Activated T-helper 1 cell treated with anti-CD3 and anti-CD28 coated beads, Interleukin-12 subunit alpha, Interleukin-12 subunit beta, Interleukin-2, Interleukin-4 antibody, amounts not matched to agents 30 ng/mL and 10 ng/mL and 1 ng/mL, durations not matched to agents 14 hours and 24 hours and 36 hours (primary cell): ENCODE data around the gene BCL11A. TPM values are rescaled to one million over a fixed set of nuclear protein-coding genes. Genes with fewer than 3 reads are reported as not detected.

Experiments used
- DNase-seq: peaks from one replicate; pipeline ENCODE4 v3.0.0; 2021; ENCODE audit warnings: low spot score
- H3K27ac Mint-ChIP-seq: one replicate; pipeline ENCODE4 v1.8.0; 2021; ENCODE audit warnings: mild to moderate bottlenecking, mixed read lengths
- H3K27me3 Mint-ChIP-seq: one replicate; pipeline ENCODE4 v1.8.0; 2022; ENCODE audit warnings: mild to moderate bottlenecking, moderate library complexity, mixed read lengths; ENCODE audit not compliant: insufficient read depth
- H3K36me3 Mint-ChIP-seq: one replicate; pipeline ENCODE4 v1.8.0; 2021; ENCODE audit warnings: low read depth, mixed read lengths
- H3K4me1 Mint-ChIP-seq: one replicate; pipeline ENCODE4 v1.8.0; 2021; ENCODE audit warnings: low read depth, mixed read lengths
- H3K4me3 Mint-ChIP-seq: one replicate; pipeline ENCODE4 v1.8.0; 2021; ENCODE audit warnings: mild to moderate bottlenecking, moderate library complexity, mixed read lengths
- H3K9me3 Mint-ChIP-seq: one replicate; pipeline ENCODE4 v1.8.0; 2021; ENCODE audit warnings: mixed read lengths
- intact Hi-C: fragments of 100-400 bp; cut with micrococcal nuclease; formaldehyde crosslinking; loops from one replicate; pipeline ENCODE4 v1.15.1; 2024
- total RNA-seq: library from RNA; stranded (reverse); gene quantifications from 2 replicates; pipeline ENCODE4 v1.2.3, GENCODE V29; 2022

The BCL11A gene
- total RNA-seq, 1 donor from 2014 or later, result not detected

GRCh38 chr2:60573251-60573650 is 19.8 kb upstream of the BCL11A start:
- DNase-seq, result no peak
- Mint-ChIP-seq H3K36me3 (no peaks in the 10 kb centered on the region), H3K27me3 (peaks cover 30% of the 10 kb centered on the region), H3K27ac (no peak overlapping the region), H3K9me3 (no peaks in the 10 kb centered on the region), H3K4me1 (peaks cover 6% of the 10 kb centered on the region), H3K4me3 (no peak overlapping the region)
- intact Hi-C loops, result no loop called here

GRCh38 chr2:60570251-60570650 is 16.8 kb upstream of the BCL11A start:
- H3K27me3 Mint-ChIP-seq, result peaks cover 42% of the 10 kb centered on the region
- intact Hi-C loops, result loop anchor here (2.0 kb wide), 1 partner anchor 13 kb away; no protein-coding TSS in a partner anchor

DNA sequence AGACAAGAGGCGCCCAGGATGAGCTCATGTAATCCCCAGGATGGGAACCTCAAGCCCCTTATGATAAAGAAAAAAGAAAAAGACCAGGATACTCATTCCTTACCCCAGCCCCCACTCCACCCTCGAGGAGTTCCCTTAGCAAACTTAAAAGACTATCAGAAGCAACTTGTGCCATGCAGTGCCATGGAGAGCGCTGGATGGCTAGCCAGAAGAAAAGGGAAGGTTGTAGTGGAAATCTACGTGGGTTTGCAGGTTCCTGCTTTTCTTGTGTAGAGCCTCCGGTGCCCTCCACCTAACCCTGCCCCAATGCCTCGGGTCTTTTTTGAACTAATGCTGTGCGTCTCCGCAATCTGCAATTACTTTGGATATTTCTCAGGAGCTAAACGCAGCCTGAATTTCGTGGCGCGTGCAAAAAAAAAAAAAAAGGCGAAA is 16.2 kb upstream of the BCL11A start:
- peaks cover 45% of the 10 kb centered on the region for H3K27me3 Mint-ChIP-seq
- DNase-seq, result no peak
- peaks cover 6% of the 10 kb centered on the region for H3K4me1 Mint-ChIP-seq
- H3K27ac Mint-ChIP-seq, result no peak overlapping the region
- no peak overlapping the region for H3K4me3 Mint-ChIP-seq
- intact Hi-C loops, result loop anchor here (2.0 kb wide), 1 partner anchor 13 kb away; no protein-coding TSS in a partner anchor
- no peaks in the 10 kb centered on the region for H3K36me3 Mint-ChIP-seq
- no peaks in the 10 kb centered on the region for H3K9me3 Mint-ChIP-seq

More at GRCh38 chr2:60570251-60570650, 16.8 kb upstream of the BCL11A start:
- DNase-seq, result no peak
- Mint-ChIP-seq H3K36me3 (no peaks in the 10 kb centered on the region), H3K4me1 (peaks cover 6% of the 10 kb centered on the region), H3K4me3 (no peak overlapping the region), H3K27ac (no peak overlapping the region), H3K9me3 (no peaks in the 10 kb centered on the region)

DNA sequence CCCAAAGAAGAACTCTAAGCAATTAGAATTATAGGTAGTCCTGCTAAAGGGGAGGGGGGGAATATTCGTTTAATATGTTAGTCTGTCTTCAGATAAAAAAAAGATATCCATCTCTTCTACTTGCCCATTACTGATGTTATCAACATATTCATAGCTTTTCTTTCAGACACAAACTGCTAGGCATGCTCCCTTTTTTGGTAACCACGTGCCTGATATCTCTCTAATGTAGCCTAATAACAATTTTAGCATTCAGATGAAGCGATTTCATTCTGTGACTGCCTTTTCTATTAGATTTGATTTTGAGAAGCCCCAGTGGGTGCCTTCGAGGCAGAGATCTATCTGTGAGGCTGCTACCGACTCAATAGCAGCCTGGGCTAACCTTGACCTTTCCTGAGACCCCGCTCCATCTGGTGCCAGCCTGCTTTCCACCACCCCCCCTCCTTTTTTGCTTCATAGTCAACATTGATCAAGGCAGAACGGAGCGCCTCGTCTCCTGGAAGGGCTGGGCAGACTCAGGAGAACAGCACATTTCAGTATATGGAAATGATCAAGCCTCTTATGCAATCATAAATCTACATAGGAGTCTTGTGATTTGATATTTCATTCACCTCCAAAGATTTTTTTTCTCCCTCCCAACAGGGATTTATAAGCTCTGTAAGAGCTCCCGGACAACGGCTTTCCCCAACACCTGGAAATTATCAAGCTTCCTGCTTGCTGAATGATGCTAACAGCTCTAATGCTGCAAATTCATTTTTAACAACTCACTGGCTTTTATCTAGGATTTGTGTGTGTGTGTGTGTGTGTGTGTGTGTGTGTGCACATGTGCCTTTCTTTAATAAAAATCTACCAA is 14.7 kb upstream of the BCL11A start:
- Mint-ChIP-seq H3K4me3 (no peak overlapping the region), H3K4me1 (peaks cover 6% of the 10 kb centered on the region), H3K36me3 (no peaks in the 10 kb centered on the region), H3K27me3 (peaks cover 47% of the 10 kb centered on the region), H3K9me3 (no peaks in the 10 kb centered on the region), H3K27ac (no peak overlapping the region)
- DNase-seq, result no peak
- intact Hi-C loops, result no loop called here

GRCh38 chr2:60567096-60567495 is 13.6 kb upstream of the BCL11A start:
- intact Hi-C loops, result no loop called here
- Mint-ChIP-seq H3K4me1 (peaks cover 6% of the 10 kb centered on the region), H3K4me3 (no peak overlapping the region), H3K27me3 (peaks cover 47% of the 10 kb centered on the region), H3K27ac (no peak overlapping the region), H3K9me3 (no peaks in the 10 kb centered on the region), H3K36me3 (no peaks in the 10 kb centered on the region)
- DNase-seq, result no peak

GRCh38 chr2:60565472-60565871 is 12.0 kb upstream of the BCL11A start:
- no peaks in the 10 kb centered on the region for H3K9me3 Mint-ChIP-seq
- DNase-seq, result no peak
- H3K4me3 Mint-ChIP-seq, result no peak overlapping the region
- intact Hi-C loops, result no loop called here
- H3K36me3 Mint-ChIP-seq, result no peaks in the 10 kb centered on the region
- H3K4me1 Mint-ChIP-seq, result peaks cover 6% of the 10 kb centered on the region
- no peak overlapping the region for H3K27ac Mint-ChIP-seq
- peaks cover 43% of the 10 kb centered on the region for H3K27me3 Mint-ChIP-seq

GRCh38 chr2:60560734-60561644 is 7.5 kb upstream of the BCL11A start:
- no peak for DNase-seq
- H3K27me3 Mint-ChIP-seq, result peaks cover 63% of the 10 kb centered on the region
- H3K9me3 Mint-ChIP-seq, result no peaks in the 10 kb centered on the region
- H3K4me1 Mint-ChIP-seq, result peaks cover 6% of the 10 kb centered on the region
- no peaks in the 10 kb centered on the region for H3K36me3 Mint-ChIP-seq
- no peak overlapping the region for H3K4me3 Mint-ChIP-seq
- intact Hi-C loops, result loop anchor here (1.0 kb wide), 2 partner anchors 21 to 113 kb away; no protein-coding TSS in a partner anchor
- no peak overlapping the region for H3K27ac Mint-ChIP-seq

DNA sequence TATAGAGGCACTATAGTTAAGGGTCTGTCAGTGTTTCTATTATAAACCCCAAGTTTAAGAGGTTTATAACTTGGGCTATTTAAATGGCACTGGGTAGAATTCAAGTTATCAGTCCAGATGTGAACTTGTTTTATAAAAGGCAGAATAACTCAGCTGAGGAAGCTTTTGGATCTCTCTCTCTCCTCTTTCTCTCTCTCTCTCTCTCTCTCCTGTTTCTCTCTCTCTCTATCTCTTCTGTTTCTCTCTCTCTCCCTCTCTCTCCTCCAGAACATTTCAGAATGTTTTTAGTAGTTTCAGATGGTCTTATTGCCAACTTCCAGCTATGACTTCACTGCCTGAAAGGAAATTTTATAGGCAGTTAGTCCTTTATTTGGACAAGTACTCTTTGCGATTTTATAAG is 6.4 kb upstream of the BCL11A start:
- intact Hi-C loops, result loop anchor here (1.0 to 5.0 kb wide), 3 partner anchors 22 to 197 kb away; partner anchors contain the start of gene PAPOLG
- no peak for DNase-seq
- peaks cover 16% of the 10 kb centered on the region for H3K4me1 Mint-ChIP-seq
- no peak overlapping the region for H3K27ac Mint-ChIP-seq
- peaks cover 67% of the 10 kb centered on the region for H3K27me3 Mint-ChIP-seq
- H3K36me3 Mint-ChIP-seq, result no peaks in the 10 kb centered on the region
- no peaks in the 10 kb centered on the region for H3K9me3 Mint-ChIP-seq
- H3K4me3 Mint-ChIP-seq, result no peak overlapping the region

DNA sequence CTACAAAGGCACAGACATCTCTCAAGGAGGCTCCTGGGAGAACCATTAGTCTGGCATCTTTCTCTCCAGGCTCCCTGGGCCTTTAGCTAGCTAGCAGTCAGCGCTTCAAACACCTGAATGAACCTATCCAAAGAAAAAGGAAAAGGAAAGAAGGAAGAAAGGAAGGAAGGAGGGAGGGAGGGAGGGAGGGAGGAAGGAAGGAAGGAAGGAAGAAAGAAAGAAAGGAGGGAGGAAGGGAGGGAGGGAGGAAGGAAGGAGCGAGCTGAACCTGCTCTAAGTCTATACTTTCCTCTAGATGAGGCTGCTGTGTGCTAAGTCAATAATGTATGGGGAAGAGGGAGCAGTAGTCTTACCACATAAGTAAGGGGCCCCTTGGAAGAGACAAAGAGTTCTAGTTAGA is 5.1 kb upstream of the BCL11A start:
- intact Hi-C loops, result loop anchor here (5.0 kb wide), 1 partner anchor 199 kb away; the partner anchor contains the start of gene PAPOLG
- Mint-ChIP-seq H3K9me3 (no peaks in the 10 kb centered on the region), H3K27me3 (peaks cover 65% of the 10 kb centered on the region), H3K36me3 (no peaks in the 10 kb centered on the region), H3K4me1 (peaks cover 16% of the 10 kb centered on the region), H3K27ac (no peak overlapping the region), H3K4me3 (no peak overlapping the region)
- no peak for DNase-seq

DNA sequence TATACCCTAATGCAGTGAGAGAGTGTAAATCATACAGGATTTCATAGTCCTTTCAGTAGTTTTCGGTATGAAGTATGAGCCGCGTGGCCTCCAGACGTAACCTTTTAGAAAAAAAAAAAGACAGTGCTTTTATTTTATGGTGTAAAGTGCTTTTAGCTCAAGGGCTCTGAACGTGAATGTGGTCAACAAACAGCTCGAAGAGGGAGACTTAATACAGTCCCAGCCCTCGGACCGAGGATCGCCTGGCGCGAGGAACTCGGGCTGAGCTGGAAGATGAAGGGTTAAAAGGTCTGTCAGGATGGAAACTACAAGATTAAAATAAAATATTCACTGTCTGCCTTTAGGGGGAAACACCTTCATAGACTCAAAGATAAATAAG is 4.0 kb upstream of the BCL11A start:
- H3K27ac Mint-ChIP-seq, result peak overlapping the region; percentile 81
- H3K4me1 Mint-ChIP-seq, result peaks cover 16% of the 10 kb centered on the region
- no peak overlapping the region for H3K4me3 Mint-ChIP-seq
- no peaks in the 10 kb centered on the region for H3K36me3 Mint-ChIP-seq
- intact Hi-C loops, result loop anchor here (1.0 to 5.0 kb wide), 3 partner anchors 9 to 200 kb away; partner anchors contain the start of gene PAPOLG
- no peaks in the 10 kb centered on the region for H3K9me3 Mint-ChIP-seq
- DNase-seq, result no peak
- peaks cover 66% of the 10 kb centered on the region for H3K27me3 Mint-ChIP-seq

DNA sequence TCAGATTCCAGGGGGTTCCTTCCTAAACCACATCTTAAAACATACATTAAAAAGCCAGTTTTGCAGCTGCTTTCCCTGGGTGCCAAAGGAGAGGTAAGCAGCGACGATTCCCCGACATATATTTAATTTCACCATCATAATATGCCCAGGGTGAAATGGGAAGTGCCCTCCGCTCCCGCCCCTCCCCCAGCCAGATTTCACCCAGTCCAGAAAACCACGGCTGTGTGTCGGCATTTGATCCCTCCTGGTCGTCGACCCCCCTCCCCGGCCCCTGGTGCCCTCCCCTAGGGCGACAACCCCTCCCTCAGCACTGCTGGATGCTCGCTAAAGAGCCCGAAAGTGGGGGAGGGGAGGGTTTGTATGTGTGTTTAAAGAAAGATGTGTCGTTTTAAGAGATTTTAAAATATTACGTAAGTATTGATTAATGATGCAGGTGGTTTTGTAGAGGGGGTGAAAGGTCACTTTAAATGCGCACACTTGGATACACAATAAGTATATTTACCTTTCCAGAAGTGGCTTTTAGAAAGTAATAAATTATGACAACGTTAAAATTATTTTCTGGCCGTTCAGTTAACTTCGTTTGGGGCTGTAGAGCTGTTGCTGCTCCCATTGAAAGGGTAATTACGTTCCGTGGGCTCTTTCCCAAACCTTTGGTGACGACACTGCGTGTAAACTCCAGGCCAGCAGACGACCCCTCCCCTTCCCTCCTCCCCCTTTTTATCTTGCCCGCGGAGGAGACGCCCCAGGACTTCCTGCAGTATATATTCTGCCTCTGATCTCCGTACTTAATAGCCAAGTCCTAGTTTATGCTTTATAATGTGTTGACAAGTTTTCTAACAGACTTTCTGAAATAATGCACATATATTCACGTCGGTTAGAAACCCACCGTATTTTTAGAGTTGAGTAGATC is 3.4 kb upstream of the BCL11A start:
- no peak for DNase-seq
- H3K4me3 Mint-ChIP-seq, result no peak overlapping the region

DNA sequence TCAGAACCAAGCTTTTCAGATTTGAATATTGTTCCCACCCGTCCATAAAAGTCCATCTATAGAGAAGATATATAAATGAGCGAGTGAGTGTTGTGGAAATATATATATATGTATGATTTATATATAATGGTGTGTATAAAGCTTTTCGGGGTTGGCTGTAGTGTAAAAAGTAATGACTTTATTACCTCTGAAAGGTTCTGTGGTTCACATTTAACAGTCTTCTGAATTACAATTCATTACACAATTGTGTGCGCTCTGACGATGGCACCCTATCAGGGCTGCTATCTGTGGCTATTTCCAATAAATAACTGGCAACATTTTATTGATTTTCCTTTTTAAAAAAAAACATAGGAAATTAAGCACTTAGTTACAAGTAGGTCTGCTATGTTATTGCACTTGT is 2.7 kb upstream of the BCL11A start:
- no peak for DNase-seq
- Mint-ChIP-seq H3K4me3 (no peak overlapping the region), H3K27ac (no peak overlapping the region), H3K36me3 (no peaks in the 10 kb centered on the region), H3K4me1 (peaks cover 16% of the 10 kb centered on the region), H3K27me3 (peaks cover 67% of the 10 kb centered on the region), H3K9me3 (no peaks in the 10 kb centered on the region)
- intact Hi-C loops, result loop anchor here (2.0 to 5.0 kb wide), 2 partner anchors 15 to 201 kb away; partner anchors contain the start of gene PAPOLG

More for the DNA sequence above, 3.4 kb upstream of the BCL11A start:
- Mint-ChIP-seq H3K36me3 (no peaks in the 10 kb centered on the region), H3K27ac (peak overlapping the region; percentile 81), H3K4me1 (peaks cover 16% of the 10 kb centered on the region), H3K27me3 (peaks cover 68% of the 10 kb centered on the region), H3K9me3 (no peaks in the 10 kb centered on the region)
- intact Hi-C loops, result loop anchor here (1.0 to 5.0 kb wide), 3 partner anchors 9 to 200 kb away; partner anchors contain the start of gene PAPOLG
